GM23338 (cell line): ENCODE data around the gene LAMC2. TPM values are rescaled to one million over a fixed set of nuclear protein-coding genes. Genes with fewer than 3 reads are reported as not detected.

Source experiments
- ATAC-seq: fragments of 200-7000 bp; cut with Tn5 transposase; 3 replicates; pipeline ENCODE4 v1.9.1; 2020
- DNase-seq: peaks from one replicate; pipeline ENCODE4 v3.0.0-alpha.2; 2015; ENCODE audit warnings: low spot score
- H2AFZ ChIP-seq: fragments of 200-600 bp; sonication (generic); 2 replicates; pipeline ENCODE4 v1.8.0; 2016; ENCODE audit warnings: antibody characterized with exemption, mild to moderate bottlenecking, moderate library complexity
- H3F3A ChIP-seq: fragments of 200-600 bp; sonication (generic); replicated peaks from 2 replicates; pipeline ENCODE4 v1.8.0; 2017; ENCODE audit warnings: antibody characterized with exemption, mixed run types, low read depth
- H3K27ac ChIP-seq: fragments of 200-600 bp; sonication (generic); 2 replicates; pipeline ENCODE4 v1.6.1; 2016; ENCODE audit warnings: low read depth
- H3K27me3 ChIP-seq: fragments of 200-600 bp; sonication (generic); 2 replicates; pipeline ENCODE4 v1.8.0; 2016; ENCODE audit warnings: mild to moderate bottlenecking, mixed run types, moderate library complexity; ENCODE audit not compliant: insufficient read depth
- H3K36me3 ChIP-seq: fragments of 200-600 bp; sonication (generic); 2 replicates; pipeline ENCODE4 v1.8.0; 2016; ENCODE audit warnings: mild to moderate bottlenecking; ENCODE audit not compliant: insufficient read depth
- H3K4me1 ChIP-seq: fragments of 200-600 bp; sonication (generic); 2 replicates; pipeline ENCODE4 v1.8.0; 2016; ENCODE audit warnings: mild to moderate bottlenecking, moderate library complexity; ENCODE audit not compliant: insufficient read depth
- H3K4me2 ChIP-seq: fragments of 200-600 bp; sonication (generic); 2 replicates; pipeline ENCODE4 v1.7.1; 2017; ENCODE audit warnings: mixed run types
- H3K4me3 ChIP-seq: fragments of 200-600 bp; sonication (generic); 2 replicates; pipeline ENCODE4 v1.6.1; 2016; ENCODE audit warnings: mixed run types
- H3K79me2 ChIP-seq: fragments of 200-600 bp; sonication (generic); replicated peaks from 2 replicates; pipeline ENCODE4 v1.8.0; 2017; ENCODE audit warnings: mild to moderate bottlenecking; ENCODE audit not compliant: insufficient read depth
- H3K9me2 ChIP-seq: fragments of 200-600 bp; sonication (generic); 2 replicates; pipeline ENCODE4 v1.8.0; 2017; ENCODE audit not compliant: insufficient read depth
- H4K20me1 ChIP-seq: fragments of 200-600 bp; sonication (generic); replicated peaks from 2 replicates; pipeline ENCODE4 v1.8.0; 2017; ENCODE audit warnings: mild to moderate bottlenecking; ENCODE audit not compliant: insufficient read depth
- H3K27ac Mint-ChIP-seq: 2 replicates; pipeline ENCODE4 v1.8.0; 2020; ENCODE audit warnings: inconsistent platforms, mild to moderate bottlenecking, moderate library complexity, mixed read lengths
- H3K27me3 Mint-ChIP-seq: 3 replicates; pipeline ENCODE4 v1.8.0; 2022; ENCODE audit warnings: low read depth, mild to moderate bottlenecking, moderate library complexity, mixed read lengths, inconsistent platforms; ENCODE audit not compliant: insufficient read depth, poor library complexity
- H3K36me3 Mint-ChIP-seq: 3 replicates; pipeline ENCODE4 v1.8.0; 2021; ENCODE audit warnings: low read depth, mild to moderate bottlenecking, inconsistent platforms, moderate library complexity, mixed read lengths
- H3K4me1 Mint-ChIP-seq: 3 replicates; pipeline ENCODE4 v1.8.0; 2020; ENCODE audit warnings: mild to moderate bottlenecking, inconsistent platforms, mixed read lengths
- H3K4me3 Mint-ChIP-seq: 3 replicates; pipeline ENCODE4 v1.8.0; 2021; ENCODE audit warnings: moderate library complexity, mild to moderate bottlenecking, inconsistent platforms, mixed read lengths
- H3K9me3 Mint-ChIP-seq: 3 replicates; pipeline ENCODE4 v1.8.0; 2020; ENCODE audit warnings: moderate library complexity, mild to moderate bottlenecking, inconsistent platforms, mixed read lengths
- CREB1 ChIP-seq: fragments of 250-450 bp; sonication (Bioruptor Pico); IDR thresholded peaks from 2 replicates; pipeline ENCODE4 v1.5.0; 2020; ENCODE audit warnings: low read depth, mild to moderate bottlenecking, moderate library complexity
- CTCF ChIP-seq, 2 experiments: fragments of 200-600 bp in 1 of 2; sonication (generic) in 1 of 2; conservative IDR thresholded peaks; 2 replicates each; pipeline versions ENCODE4 v1.5.1 to v1.6.1; 2016 to 2017; ENCODE audit warnings: antibody characterized with exemption in 2 of 2, low read depth in 2 of 2, mild to moderate bottlenecking in 2 of 2, moderate library complexity in 1 of 2
- ETS1 ChIP-seq: IDR thresholded peaks from 2 replicates; pipeline ENCODE4 v1.6.1; 2016; ENCODE audit warnings: antibody characterized with exemption
- EZH2 ChIP-seq: fragments of 200-600 bp; sonication (generic); IDR thresholded peaks from one replicate; pipeline ENCODE4 v1.8.0; 2017; ENCODE audit warnings: antibody characterized with exemption, mild to moderate bottlenecking, low read depth; ENCODE audit not compliant: unreplicated experiment
- EZH2phosphoT487 ChIP-seq: fragments of 200-600 bp; sonication (generic); IDR thresholded peaks from one replicate; pipeline ENCODE4 v1.8.1; 2018; ENCODE audit warnings: antibody characterized with exemption; ENCODE audit not compliant: unreplicated experiment
- JUNB ChIP-seq: IDR thresholded peaks from one replicate; pipeline ENCODE4 v1.6.1; 2016; ENCODE audit warnings: antibody characterized with exemption; ENCODE audit not compliant: unreplicated experiment
- NANOG ChIP-seq: IDR thresholded peaks from 2 replicates; pipeline ENCODE4 v1.6.1; 2016; ENCODE audit warnings: antibody characterized with exemption, borderline replicate concordance
- POLR2AphosphoS5 ChIP-seq: IDR thresholded peaks from 2 replicates; pipeline ENCODE4 v1.6.1; 2016; ENCODE audit warnings: antibody characterized with exemption, low read depth
- REST ChIP-seq: IDR thresholded peaks from one replicate; pipeline ENCODE4 v1.6.1; 2018; ENCODE audit warnings: antibody characterized with exemption; ENCODE audit not compliant: unreplicated experiment
- STAT1 ChIP-seq: IDR thresholded peaks from one replicate; pipeline ENCODE4 v1.6.1; 2016; ENCODE audit warnings: antibody characterized with exemption; ENCODE audit not compliant: unreplicated experiment
- ZNF114 ChIP-seq: fragments of 250-450 bp; sonication (Bioruptor Pico); IDR thresholded peaks from 2 replicates; pipeline ENCODE4 v1.5.0; 2020; ENCODE audit warnings: mild to moderate bottlenecking, moderate library complexity
- ZNF331 ChIP-seq: fragments of 250-450 bp; sonication (Bioruptor Pico); IDR thresholded peaks from 2 replicates; pipeline ENCODE4 v1.5.0; 2020; ENCODE audit warnings: low read depth, mild to moderate bottlenecking, moderate library complexity
- polyA plus RNA-seq: library from polyadenylated mRNA; unstranded; fragments of >200 nt; fragmentation: Nextera tagmentation; extraction: Ambion mirVana; gene quantifications from 2 replicates; pipeline ENCODE4 v1.2.1, GENCODE V29; 2016
- total RNA-seq: library from RNA; depleted of rRNA; stranded (reverse); fragments of >200 nt; shearing (Covaris generic); gene quantifications from 2 replicates; pipeline ENCODE4 v1.2.3, GENCODE V29; 2014

Gene LAMC2
- total and polyA plus RNA-seq, 2 experiments from 2014 or later: 4.3 to 19.5 TPM

GRCh38 chr1:183243161-183244050 is 57.3 kb downstream of the LAMC2 start (continued):
- TF ChIP-seq REST (no peak), STAT1 (no peak), NANOG (no peak), EZH2 (no peak), ZNF331 (CRISPR knock-in tag) (no peak), ZNF114 (CRISPR knock-in tag) (no peak), CTCF (conservative IDR thresholded peaks at IDR 0.05; ENCODE audit: low read depth in 2 of 2) (no peak), EZH2phosphoT487 (no peak), POLR2AphosphoS5 (no peak), JUNB (no peak), ETS1 (no peak), CREB1 (CRISPR knock-in tag) (no peak)

GRCh38 chr1:183244466-183244865 is 58.4 kb downstream of the LAMC2 start:
- peaks cover 2% of the 10 kb centered on the region; the same call in 1 of the 3 replicates for H3K9me3 Mint-ChIP-seq
- peaks cover 7% of the 10 kb centered on the region; the same call in 1 of the 3 replicates for H3K36me3 Mint-ChIP-seq
- H3K4me2 ChIP-seq: no peak overlapping the region
- H2AFZ ChIP-seq: no peak overlapping the region
- H3K27ac ChIP-seq: no peak overlapping the region
- no peak overlapping the region for H3K27ac Mint-ChIP-seq
- H3K27me3 Mint-ChIP-seq: peaks cover 2% of the 10 kb centered on the region
- H4K20me1 ChIP-seq: no peaks in the 10 kb centered on the region
- DNase-seq (no peak), ATAC-seq (no peak)
- H3K79me2 ChIP-seq: no peaks in the 10 kb centered on the region
- peaks cover 9% of the 10 kb centered on the region for H3K4me1 Mint-ChIP-seq
- H3K36me3 ChIP-seq: peaks cover 4% of the 10 kb centered on the region; the same call in 1 of the 2 replicates
- no peaks in the 10 kb centered on the region for H3K27me3 ChIP-seq
- H3K4me3 ChIP-seq: no peak overlapping the region
- H3K4me1 ChIP-seq: no peaks in the 10 kb centered on the region
- no peaks in the 10 kb centered on the region for H3K9me2 ChIP-seq
- H3F3A ChIP-seq: no peaks in the 10 kb centered on the region
- no peak overlapping the region for H3K4me3 Mint-ChIP-seq
- TF ChIP-seq ETS1 (no peak), CTCF (conservative IDR thresholded peaks at IDR 0.05; ENCODE audit: low read depth in 2 of 2) (no peak)
